GM12864 (cell line): ENCODE results near the gene MYCT1.

Source experiments
- DNase-seq: peaks from one replicate; pipeline ENCODE4 v3.0.0-alpha.2; 2011; ENCODE audit warnings: low read depth
- H3K4me3 ChIP-seq: 2 replicates; pipeline ENCODE4 v1.5.1; 2011; ENCODE audit warnings: mild to moderate bottlenecking, low read depth, low read length, control low read depth
- TF ChIP-seq, protein P1 (sequence below): IDR thresholded peaks from 2 replicates; pipeline ENCODE4 v1.5.1; 2011; ENCODE audit warnings: low read depth, mild to moderate bottlenecking, moderate library complexity, low read length, control low read depth, inconsistent platforms; ENCODE audit errors: missing control alignments

MYCT1 gene

GRCh38 chr6:152720974-152721373 is 23.3 kb downstream of the MYCT1 start:
- TF ChIP-seq, protein P1, sequence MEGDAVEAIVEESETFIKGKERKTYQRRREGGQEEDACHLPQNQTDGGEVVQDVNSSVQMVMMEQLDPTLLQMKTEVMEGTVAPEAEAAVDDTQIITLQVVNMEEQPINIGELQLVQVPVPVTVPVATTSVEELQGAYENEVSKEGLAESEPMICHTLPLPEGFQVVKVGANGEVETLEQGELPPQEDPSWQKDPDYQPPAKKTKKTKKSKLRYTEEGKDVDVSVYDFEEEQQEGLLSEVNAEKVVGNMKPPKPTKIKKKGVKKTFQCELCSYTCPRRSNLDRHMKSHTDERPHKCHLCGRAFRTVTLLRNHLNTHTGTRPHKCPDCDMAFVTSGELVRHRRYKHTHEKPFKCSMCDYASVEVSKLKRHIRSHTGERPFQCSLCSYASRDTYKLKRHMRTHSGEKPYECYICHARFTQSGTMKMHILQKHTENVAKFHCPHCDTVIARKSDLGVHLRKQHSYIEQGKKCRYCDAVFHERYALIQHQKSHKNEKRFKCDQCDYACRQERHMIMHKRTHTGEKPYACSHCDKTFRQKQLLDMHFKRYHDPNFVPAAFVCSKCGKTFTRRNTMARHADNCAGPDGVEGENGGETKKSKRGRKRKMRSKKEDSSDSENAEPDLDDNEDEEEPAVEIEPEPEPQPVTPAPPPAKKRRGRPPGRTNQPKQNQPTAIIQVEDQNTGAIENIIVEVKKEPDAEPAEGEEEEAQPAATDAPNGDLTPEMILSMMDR, result no peak
- no peak for DNase-seq
- H3K4me3 ChIP-seq, result no peak overlapping the region

DNA sequence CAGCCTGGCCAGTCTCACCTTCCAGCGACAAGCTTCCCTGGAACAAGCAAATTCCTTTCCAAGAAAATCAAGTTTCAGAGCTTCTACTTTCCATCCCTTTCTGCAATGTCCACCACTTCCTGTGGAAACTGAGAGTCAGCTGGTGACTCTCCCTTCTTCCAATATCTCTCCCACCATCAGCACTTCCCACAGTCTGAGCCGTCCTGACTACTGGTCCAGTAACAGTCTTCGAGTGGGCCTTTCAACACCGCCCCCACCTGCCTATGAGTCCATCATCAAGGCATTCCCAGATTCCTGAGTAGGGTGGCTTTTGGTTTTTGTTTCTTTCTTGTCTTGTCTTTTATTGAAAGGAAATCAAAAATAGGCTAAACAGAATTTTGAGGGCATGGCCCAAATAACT is 24.3 kb downstream of the MYCT1 start:
- no peak for DNase-seq
- H3K4me3 ChIP-seq, result no peak overlapping the region
- TF ChIP-seq, protein P1, result no peak

DNA sequence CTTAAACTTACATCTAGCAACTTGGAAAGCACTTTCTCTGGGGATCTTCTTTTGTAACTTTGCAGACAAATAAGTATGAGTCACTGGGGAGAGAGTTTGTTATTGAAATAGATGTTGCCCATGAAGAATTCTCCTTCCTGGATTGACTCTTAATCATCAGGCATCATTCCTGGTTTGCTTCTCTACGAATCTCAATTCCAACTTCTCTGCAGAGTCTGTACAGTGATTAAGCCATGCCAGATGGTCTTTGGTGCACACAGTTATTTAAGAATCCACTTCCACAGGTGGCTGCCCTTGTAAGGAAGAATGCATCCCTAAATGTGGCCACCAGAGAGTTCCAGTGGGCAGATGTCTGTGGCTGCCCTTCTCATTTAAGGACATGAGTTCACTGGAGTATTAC is 25.7 kb downstream of the MYCT1 start:
- TF ChIP-seq, protein P1, result no peak
- DNase-seq, result no peak
- H3K4me3 ChIP-seq, result no peak overlapping the region

GRCh38 chr6:152726313-152726712 is 28.6 kb downstream of the MYCT1 start:
- H3K4me3 ChIP-seq, result no peak overlapping the region
- TF ChIP-seq, protein P1, result no peak
- no peak for DNase-seq

GRCh38 chr6:152727507-152727906 is 29.8 kb downstream of the MYCT1 start:
- TF ChIP-seq, protein P1, result no peak
- DNase-seq, result no peak
- H3K4me3 ChIP-seq, result no peak overlapping the region

GRCh38 chr6:152734630-152735029 is 36.9 kb downstream of the MYCT1 start:
- H3K4me3 ChIP-seq, result no peak overlapping the region

DNA sequence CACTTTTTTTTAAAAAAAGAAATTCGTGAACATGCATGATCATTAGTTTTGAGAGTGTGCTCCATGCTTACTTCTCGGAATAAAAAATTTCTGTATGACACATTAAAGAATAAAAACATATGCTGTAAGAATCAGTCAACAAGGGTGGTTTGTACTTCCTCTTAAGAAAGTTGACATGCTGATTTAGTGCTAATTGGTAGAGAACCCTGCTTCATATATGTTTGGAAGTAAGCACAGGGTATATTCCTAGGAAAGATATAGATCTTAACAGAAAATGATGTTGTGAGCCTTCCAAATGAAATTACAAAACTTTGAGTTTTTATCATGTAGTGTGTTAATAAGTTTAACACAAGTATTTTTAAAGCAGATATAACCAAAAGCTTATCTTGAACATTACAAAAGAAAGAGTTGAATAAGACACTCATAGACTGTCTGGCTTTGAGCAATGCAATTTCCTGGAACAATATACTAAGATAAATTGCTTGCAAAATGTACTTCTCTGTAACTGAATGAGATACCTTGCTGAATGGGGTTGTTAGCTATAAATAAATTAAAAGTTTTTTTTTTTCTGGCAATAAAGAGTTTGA is 39.1 kb downstream of the MYCT1 start:
- DNase-seq, result no peak
- H3K4me3 ChIP-seq, result no peak overlapping the region
- TF ChIP-seq, protein P1, result no peak

More at GRCh38 chr6:152734630-152735029, 36.9 kb downstream of the MYCT1 start:
- TF ChIP-seq, protein P1, result no peak
- no peak for DNase-seq
